GOT3 (cell line): ENCODE results near the gene POLR2L.

ENCODE experiments used
- DNase-seq: peaks from one replicate; lab custom pipeline; 2025; ENCODE audit warnings: mixed read lengths; lab: John Stamatoyannopoulos, UW

POLR2L gene

DNA sequence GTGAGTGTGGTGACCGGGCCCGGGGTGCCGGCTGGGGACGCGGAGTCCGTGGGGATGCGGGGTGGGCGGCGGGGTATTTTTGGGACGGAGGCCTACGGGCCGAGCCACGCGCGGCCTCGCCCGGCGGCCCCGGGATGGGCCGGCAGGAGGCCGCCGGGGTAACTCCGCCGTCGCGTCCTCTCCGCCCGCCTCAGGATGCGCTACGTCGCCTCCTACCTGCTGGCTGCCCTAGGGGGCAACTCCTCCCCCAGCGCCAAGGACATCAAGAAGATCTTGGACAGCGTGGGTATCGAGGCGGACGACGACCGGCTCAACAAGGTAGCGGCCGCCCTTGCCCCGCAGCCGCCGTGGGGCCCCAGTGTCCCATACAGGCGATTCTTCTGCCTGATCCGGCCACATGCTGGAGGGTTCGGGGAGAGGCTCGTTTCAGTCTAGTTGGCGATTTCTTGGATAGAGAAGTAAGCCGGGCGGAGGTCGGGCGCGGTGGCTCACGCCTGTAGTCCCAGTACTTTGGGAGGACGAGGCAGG, 32.2 kb downstream of the POLR2L start:
- no peak for DNase-seq

DNA sequence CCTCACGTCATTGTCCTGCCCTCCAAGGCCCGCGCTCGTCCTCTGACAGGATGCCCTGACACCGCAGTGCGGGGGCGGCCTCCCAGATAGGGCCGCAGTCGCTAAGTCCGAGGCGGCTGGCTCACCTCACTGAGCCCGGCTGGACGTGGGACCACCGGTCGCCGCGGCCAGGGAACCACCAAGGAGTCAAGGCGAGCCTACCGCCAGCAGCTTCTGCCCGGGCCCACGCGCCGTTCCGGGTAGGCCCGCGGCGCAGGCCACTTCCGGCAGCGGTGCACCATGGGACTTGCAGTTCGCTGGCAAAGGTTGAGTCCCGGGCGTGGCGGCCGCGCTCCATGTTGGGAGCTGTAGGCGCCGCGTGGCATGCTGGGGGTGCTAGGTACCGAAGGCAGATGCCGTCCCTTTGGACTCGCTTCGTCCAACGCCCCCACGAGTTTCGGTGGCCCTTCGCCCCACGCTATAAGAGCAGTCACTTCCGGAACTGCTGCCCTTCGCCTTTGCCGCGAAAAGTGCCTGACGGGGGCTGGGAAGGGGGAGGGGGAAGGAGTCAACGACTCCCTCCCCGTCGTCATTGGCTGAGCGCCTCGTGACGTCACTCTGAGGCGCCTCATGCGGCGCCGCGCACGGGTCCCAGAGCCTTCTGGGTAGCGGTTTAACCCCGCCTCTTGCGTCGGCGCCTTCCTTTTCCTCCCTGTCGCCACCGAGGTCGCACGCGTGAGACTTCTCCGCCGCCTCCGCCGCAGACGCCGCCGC, 32.9 kb downstream of the POLR2L start, which contains the start of gene RPLP2:
RPLP2 (plus strand) TSS at position 681 of the 753 bp plus-strand sequence. CDS start 268 bp downstream, outside the sequence.
- DNase-seq = peak; percentile 88

DNA sequence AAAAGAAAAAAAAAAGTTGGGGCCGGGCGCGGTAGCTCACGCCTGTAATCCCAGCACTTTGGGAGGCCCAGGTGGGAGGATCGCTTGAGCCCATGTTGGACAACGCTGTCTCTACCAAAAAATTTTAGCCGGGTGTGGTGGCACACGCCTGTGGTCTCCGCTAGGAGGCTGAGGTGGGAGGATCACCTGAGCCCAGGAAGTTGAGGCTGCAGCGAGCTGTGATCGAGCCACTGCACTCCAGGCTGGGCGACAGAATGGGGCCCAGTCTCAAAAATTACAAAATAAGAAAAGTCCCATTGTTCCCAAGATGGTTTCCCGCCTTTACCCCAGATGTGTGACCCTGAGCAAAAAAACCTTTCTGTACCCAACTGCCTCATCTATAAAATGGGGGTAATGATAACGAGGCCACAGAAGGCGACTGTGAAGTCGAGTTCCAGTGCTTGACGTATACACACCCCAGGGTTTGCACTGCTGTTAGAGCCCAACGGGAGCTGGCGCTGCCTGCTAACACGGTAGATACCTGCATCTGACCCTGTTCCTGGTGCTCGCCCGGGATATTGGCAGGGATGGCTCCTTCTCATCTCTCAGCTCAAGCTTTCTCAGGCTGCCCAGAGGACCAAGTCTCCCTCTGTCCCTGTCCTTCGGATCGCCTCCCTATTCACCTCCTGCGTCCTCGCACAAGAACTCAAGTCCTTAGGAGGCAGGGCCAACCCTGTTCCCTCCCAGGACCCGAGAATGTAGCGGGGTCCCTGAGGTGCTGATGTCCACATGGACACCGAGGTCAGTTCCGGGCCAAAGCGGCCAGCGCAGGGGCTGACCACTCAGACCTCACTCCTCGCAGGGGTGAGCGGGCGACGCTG, 33.7 kb downstream of the POLR2L start:
- no peak for DNase-seq

DNA sequence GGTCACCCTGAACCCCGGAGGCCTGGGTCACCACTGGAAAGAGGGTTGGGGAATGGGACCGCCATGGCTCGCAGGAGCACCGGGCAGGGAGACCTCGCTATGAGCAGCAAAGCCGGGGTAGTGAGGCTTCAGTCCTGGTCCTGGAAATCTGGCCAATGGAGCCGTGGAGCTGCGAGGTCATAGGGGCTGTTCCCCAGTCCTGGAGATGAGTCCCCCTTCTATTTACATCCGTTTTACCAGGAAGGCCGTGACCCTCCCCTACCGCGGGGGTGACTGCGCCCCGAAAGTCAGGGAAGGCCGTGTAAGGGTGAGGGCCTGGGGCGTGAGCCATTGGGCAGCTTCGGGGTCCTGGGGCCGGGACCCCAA, 37.7 kb downstream of the POLR2L start:
- no peak for DNase-seq

DNA sequence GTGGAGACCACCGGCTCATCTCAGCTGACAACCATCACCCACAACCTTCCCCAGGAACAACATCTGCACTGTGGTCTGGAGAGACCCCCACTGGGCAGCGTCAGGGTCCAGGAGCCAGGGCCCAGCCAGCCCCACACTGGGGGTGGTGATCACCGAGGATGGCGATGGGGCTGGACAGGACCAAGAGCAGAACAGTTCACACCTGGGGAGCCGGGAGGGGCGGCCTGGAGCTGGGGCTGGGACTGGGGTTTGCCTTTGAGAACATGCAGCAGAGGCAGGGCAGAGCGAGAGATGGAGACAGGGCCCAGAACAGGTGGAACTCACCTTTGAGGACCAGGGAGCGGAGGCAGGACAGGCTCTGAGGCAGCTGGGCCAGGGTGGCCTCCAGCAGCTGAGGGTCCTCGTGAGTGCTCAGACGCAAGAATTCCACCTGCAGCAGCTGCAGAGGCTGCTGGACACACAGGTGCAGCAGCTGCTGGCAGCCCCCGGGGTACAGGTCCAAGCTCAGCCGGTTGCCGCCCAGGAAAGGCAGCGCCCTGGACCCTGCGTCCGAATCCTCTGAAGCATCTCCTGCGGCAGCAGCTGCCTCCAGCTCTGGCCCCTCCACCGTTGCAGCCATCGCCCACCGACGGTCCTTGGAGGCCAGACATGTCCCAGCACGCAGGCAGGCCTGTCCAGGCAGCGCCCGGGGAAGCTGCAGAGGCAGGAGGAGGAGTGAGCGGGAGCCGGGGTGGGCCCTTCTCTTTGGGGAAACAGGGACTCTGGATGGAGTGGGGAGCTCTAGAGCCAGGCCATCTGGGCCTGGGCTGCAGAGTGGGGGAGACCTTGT, 38.3 kb downstream of the POLR2L start:
- DNase-seq = no peak

DNA sequence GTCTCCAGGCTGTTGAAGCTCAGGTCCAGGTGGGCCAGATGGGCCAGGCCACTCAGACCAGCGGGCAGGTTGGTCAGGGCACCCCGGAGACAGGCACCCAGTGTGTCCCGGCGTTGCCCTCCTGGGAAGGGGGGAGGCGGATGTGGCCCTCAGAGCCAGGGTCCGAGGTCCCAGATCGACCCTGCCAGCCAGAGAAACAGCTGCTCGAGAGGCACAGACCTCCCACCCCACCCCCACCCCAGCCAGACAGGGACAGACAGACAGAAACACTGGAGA, 38.9 kb downstream of the POLR2L start:
- no peak for DNase-seq

DNA sequence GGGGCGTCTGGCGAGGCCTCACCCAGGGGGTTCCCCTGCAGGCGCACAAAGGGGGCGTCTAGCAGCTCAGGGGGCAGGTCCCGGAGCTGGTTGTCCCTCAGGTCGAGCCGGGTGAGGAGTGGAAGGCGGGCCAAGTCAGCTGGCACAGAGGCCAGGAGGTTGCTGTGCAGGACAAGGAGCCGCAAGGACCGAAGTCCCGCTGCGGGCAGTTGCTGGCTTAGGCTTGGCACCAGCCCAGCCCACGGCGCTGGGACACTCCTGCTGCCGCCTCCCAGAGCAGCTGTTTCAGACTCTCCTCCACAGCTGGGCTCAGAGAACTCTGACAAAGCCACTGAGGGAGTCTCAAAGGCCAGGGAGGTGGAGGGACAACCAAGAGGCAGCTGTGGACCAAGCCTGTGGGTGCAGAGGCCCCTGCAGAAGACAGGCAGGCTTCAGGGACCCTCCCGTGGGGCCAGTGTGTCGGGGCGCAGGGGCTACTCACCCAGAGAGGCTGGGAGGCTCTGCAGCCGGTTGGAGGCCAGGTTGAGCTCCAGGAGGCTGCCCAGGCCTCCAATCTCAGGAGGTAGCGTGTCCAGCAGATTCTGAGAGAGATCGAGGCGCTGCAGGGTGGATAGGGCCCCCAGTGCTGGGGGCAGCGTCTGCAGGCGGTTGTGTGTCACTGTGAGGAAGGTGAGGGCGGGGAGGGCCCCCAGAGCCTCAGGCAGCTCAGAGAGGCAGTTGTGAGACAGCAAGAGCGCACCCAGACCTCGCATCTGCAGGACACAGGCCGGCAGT, 39.4 kb downstream of the POLR2L start:
- DNase-seq = no peak

DNA sequence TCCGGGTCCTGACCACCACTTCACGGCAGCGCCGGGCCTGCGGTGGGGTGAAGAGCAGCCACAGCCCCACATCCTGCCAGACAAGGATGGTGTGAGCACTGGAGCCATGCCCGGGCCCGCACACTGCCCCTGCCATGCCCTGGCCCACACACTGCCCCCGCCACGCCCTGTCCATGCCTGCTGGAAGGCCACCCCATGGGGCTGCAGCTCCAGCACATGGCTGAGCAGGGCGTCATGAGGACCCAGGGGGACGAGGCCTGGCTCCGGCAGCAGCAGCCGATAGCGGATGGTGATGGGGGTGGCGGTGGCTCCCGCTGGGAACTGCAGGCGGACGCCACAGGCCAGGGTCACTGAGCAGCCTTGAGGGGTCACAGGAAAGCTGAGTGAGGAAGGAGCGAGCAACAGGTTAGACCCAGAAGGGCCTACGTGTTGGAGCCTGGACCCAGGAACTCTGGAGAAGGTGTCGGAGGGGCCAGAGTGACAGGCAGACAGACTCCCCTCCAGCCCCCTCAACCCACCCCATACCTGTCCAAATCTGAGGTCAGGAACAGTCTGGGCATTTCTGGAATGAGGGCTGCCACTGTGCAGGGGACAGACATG, 40.2 kb downstream of the POLR2L start:
- no peak for DNase-seq

DNA sequence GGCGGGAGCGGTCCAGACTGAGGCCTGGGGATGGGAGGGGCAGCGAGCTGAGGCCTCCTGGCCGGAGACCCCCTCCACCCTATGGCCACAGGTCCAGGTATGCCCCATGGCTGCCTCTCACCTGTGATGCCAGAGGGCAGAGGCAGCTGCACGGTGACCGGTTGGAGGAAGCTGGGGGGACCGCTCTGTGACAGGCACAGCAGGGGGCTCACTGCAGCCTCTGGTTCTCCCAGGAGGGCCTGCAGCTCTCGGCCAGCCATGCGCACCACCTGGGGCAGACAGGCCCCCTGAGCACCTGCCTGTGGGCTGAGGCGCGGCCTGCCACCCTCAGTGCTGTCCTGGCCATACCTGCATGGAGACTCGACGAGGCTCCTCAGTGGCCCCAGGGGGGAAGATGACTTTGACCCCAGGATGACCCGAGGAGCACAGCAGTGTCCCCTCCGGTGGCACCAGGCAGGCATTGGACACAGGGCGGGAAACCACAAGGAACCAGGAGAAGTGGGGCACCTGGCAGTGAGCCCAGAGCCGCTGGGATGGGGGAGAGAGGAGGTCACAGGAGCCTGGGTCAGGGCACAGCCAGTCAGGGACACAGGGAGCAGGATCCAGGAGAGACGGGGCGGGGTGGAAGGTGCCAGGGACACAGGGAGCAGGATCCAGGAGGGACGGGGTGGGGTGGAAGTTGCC, 41.1 kb downstream of the POLR2L start:
- DNase-seq = no peak

DNA sequence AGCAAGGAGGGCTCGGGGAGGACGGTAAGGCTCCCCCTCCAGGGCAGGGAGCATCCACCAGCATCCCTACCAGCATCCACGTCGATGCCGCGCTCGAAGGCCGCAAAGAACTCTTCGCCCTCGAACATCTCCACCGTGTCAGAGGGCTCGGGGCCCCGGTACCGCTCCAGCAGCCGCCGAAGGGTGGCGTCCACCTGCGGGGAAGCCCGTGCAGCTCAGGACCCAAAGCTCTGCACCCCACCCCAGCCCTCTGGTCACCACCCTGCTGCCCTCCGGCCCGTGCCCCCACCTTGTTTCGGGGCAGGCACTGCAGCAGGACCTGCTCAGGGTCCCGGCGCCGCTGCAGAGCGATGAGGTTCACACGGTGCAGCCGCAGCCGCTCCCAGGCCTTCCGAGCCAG, 41.9 kb downstream of the POLR2L start:
- no peak for DNase-seq

DNA sequence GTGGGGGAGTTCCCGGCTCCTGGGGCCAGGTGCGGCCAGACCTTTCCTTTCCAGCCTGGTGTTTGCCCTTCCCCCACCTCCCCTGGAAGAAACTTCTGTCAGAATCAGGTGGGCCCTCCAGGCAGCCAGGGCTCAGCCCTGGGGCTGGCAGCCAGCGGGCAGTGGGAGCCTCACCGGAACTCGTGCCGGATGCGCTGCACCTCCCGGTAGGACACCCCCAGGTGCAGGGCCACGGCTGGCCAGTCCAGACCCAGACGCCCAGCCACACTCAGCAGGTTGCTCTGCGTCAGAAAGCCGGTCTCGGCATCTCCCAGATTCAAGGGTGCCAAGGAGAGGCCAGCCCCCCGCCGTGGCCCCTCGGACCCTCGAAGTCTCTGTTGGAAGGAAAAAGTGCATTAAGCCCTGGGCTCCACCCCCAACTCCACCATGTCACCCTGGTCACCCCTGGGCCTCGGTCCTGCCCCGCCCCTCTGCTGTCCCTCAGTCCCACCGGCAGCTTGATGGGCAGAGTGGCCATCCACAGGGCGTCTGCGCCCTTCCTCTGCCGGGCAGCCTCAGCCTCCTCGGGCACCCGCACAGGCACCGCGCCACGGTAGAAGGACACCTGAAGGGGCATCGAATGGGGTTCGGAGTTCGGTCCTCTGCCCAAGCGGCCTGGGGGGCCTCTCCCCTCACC, 42.5 kb downstream of the POLR2L start:
- no peak for DNase-seq

DNA sequence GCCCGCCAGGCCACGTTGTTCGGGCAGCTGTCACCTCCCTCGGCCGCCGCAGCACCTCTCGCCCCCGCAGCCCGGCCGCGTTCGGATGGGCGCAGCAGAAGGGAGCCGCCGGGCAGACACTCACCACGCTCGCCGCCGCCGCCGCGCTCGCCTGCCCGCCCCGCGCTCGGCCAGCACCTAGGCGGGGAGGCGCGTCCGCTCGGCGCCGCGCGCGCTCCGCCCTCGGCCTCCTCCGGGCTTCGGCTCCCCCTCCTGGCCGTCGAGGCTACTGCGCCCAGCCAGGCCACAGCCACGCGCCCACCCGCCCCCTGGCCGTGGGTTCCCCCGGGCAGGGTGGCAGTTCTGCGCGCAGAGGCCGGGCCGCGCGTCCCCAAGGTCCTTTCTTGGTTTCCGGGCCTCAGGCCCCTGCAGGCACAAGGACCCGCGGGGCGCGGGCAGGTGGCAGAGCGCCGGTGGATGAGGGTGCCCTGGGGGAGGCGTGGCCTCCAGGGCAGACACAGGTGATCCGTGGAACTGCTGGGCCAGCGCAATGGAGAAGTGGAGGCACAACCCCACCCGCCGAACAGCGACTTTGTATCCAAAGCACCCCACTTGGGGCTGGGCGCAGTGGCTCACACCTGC, 44.1 kb downstream of the POLR2L start, which contains the start of gene SLC25A22:
SLC25A22 (minus strand) TSS at position 189 of the 621 bp plus-strand sequence. CDS start 3,275 bp downstream, outside the sequence.
- DNase-seq = no peak

DNA sequence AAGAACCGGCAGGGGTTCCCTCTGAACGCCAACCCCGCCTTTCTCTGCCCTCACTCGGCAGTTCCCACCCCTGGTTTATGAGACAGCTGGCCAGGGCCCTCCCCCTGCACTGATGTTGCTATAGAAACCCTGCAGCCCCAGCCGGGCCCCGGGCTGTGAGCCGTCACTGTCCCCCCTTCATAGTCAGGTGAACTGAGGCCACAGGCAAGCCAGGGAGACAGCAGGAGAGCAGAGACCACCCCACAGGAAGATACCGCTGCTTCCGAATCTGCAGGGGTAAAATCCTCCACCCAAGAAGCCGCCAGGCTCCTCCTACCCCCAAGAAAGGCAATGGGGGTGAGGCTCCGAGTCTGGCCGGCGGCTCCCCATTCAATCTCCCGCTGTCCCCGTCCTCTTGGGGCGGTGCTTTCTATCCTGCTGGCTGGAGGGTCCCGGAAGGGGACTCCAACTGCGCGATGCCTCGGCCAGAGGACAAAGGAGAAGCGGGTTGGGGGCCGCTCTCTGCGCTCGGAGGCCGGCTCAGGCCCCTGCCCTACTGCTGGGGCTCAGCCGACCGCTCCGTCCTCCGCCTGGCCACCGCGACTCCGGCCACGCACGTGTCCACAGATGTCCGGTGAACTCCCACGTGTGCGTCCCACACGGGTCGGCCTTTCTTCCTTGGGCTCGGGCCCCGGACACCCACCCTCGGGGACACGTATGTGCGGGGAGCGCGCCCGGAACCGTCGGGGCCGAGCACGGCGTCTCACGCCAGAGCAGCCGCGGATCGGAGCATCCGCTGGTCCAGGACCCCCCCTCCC, 44.8 kb downstream of the POLR2L start:
- DNase-seq = no peak

DNA sequence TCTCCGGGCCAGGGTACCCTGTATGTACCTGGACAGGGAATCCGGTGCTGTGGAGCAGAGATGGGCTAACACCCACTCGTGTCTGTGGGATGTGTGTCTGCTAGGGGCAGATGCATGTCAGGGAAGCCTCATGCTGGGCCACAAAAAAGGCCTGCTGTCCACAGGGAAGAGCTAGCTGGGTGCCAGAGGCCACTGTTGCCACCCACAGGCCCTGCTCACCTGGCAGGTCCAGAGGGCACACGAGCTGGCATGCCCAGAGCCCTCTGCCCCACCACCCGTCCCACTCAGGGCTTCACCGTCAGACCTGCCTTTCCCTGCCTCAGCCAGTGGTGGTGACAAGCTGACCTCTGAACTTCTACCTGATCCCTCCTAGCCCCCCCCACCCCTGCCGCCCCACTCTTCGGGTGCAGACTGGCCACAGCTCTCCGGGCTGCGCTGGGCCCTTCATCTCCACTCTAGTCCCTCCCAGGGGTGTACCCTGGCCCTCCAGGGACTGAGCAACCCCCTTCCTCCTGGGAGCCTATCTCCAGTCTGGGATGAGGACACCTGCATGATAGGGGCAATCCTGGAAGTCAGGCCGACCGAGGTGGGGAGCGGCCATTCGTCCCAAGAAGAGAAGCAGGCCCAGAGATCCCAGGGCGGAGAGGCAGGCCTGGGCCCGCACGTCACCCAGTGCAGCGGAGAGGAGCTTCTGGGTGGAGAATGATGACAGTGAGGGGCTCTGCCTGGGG, 45.6 kb downstream of the POLR2L start:
- no peak for DNase-seq

DNA sequence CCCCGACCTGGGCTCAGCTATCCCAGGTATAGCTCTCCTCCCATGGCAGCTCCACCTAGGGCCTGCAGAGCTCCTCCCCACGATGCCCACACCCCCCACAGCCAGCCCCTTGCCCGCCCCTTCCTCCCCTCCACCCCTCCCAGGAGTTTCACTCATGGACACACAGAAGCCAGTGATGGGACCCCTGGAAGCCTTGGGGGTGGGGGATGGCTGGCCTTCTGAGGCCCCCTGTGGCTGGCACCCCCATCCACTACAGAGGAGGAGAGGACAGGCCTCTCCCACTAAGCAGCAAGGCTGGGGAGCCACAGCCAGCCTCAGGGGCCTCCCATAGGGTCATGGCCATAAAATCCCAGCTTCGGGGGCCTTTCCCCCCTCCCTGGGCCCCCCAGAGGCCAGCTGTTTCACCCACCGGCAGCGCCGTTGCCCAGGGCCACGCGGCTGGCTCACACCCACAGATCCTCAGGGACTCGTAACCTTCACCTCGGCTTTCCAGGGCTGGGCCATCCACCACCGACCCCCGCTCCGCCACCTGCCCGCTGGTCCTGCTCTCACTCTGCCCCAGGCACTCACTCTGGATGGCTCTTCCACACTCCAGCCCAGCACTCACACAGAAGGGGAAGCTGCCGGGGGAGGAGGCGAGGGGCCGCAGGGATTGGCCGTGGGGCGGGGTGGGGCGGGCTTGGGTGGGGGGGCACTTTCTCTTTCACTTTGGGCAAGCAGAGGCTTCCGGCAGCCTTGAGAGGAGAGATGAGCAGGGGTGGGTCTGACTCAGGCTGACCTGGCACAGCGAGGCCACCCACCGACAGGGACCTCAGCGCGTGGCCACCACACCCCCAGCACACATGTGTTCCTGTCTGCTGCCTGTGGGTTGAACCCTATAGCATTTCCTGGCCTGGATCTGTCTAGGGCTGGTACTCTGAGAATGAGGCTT, 46.4 kb downstream of the POLR2L start:
- peak; percentile 41 for DNase-seq

DNA sequence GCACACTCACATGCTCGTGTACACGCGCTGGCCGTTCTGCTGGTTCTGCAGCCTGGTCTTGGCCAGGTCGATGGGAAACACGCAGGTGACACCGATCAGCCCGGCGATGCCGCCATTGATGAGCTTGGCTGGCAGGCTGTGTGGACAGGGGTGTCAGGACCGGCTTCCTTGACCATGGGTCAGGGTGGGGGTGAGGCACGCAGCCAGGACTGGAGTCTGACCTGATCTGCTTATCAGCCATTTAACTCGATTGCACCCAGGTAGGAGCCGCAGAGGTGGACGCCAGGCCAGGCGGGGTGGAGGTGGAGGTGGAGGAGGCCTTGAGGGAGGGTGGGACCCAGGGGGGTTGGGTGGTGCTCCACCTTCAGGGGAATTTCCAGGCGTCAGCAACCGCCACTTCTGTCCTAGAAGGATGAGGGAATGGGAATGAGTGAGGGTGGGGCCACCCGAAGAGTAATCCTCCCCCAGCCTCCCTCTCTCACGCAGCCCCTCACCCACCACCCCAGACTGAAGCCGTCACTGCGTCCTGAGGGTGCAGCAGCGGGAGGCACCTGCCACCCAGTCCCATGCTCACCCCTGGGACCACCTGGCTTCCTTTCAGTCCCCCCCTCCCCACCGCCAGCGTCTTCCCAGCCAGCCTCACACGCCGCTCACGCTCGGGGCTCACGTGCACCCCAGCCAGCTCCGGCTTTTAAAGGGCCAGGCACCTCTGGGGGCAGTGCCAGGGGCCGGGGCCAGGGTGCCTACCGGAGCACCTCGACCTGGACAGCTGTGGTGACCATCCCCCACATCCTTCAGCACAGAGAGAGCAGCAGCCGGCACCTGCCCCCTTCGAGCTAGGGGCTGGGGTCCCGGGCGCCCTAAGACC, 47.3 kb downstream of the POLR2L start:
- no peak for DNase-seq
